SK-N-SH treated with all-trans-retinoic acid at 6 μM for 48 hours (cell line): ENCODE results near the gene EXOSC9.

ENCODE experiments used
- ATAC-seq: fragments of 200-7000 bp; cut with Tn5 transposase; 3 replicates; pipeline ENCODE4 v1.9.1; 2020; ENCODE audit warnings: mild to moderate bottlenecking, moderate library complexity
- ARNTL ChIP-seq: fragments of 450-650 bp; formaldehyde crosslinking; IDR thresholded peaks from 2 replicates; pipeline ENCODE4 v1.5.0; 2020; ENCODE audit warnings: low read depth, mild to moderate bottlenecking, moderate library complexity, borderline replicate concordance
- BACH2 ChIP-seq: fragments of 250-450 bp; sonication (Bioruptor Pico); IDR thresholded peaks from 2 replicates; pipeline ENCODE4 v1.9.0; 2021; ENCODE audit warnings: mild to moderate bottlenecking, borderline replicate concordance
- CSDC2 ChIP-seq: fragments of 250-450 bp; sonication (Bioruptor Pico); IDR thresholded peaks from 2 replicates; pipeline ENCODE4 v1.5.0; 2020; ENCODE audit warnings: mild to moderate bottlenecking, moderate library complexity
- ESRRG ChIP-seq: fragments of 250-450 bp; sonication (Bioruptor Pico); IDR thresholded peaks from 2 replicates; pipeline ENCODE4 v1.6.1; 2021; ENCODE audit warnings: mild to moderate bottlenecking
- ISL1 ChIP-seq: fragments of 250-450 bp; sonication (Bioruptor Pico); IDR thresholded peaks from 2 replicates; pipeline ENCODE4 v2.1.2; 2022; ENCODE audit warnings: mild to moderate bottlenecking, moderate library complexity
- OSR1 ChIP-seq: fragments of 250-450 bp; sonication (Bioruptor Pico); IDR thresholded peaks from 2 replicates; pipeline ENCODE4 v1.8.0; 2022; ENCODE audit warnings: moderate library complexity, mild to moderate bottlenecking, inconsistent platforms
- PPARA ChIP-seq: fragments of 250-450 bp; sonication (Bioruptor Pico); IDR thresholded peaks from 2 replicates; pipeline ENCODE4 v1.5.0; 2020; ENCODE audit warnings: mild to moderate bottlenecking, borderline replicate concordance
- RARB ChIP-seq: fragments of 250-450 bp; sonication (Bioruptor Pico); IDR thresholded peaks from 2 replicates; pipeline ENCODE4 v1.8.0; 2021; ENCODE audit warnings: mild to moderate bottlenecking, moderate library complexity
- SNAI2 ChIP-seq: fragments of 250-450 bp; sonication (Bioruptor Pico); IDR thresholded peaks from 2 replicates; pipeline ENCODE4 v1.5.0; 2020; ENCODE audit warnings: mild to moderate bottlenecking, moderate library complexity
- TCF4 ChIP-seq: fragments of 250-450 bp; sonication (Bioruptor Pico); IDR thresholded peaks from 2 replicates; pipeline ENCODE4 v1.8.0; 2021; ENCODE audit warnings: mild to moderate bottlenecking, moderate library complexity, borderline replicate concordance
- TOX ChIP-seq: fragments of 250-450 bp; sonication (Bioruptor Pico); IDR thresholded peaks from 2 replicates; pipeline ENCODE4 v1.8.0; 2021; ENCODE audit warnings: mild to moderate bottlenecking, moderate library complexity, borderline replicate concordance
- ZFP3 ChIP-seq: fragments of 250-450 bp; sonication (Bioruptor Pico); IDR thresholded peaks from 2 replicates; pipeline ENCODE4 v1.5.0; 2020; ENCODE audit warnings: mild to moderate bottlenecking, moderate library complexity
- ZFP30 ChIP-seq: fragments of 450-650 bp; formaldehyde crosslinking; IDR thresholded peaks from 2 replicates; pipeline ENCODE4 v1.5.0; 2022; ENCODE audit warnings: mild to moderate bottlenecking, moderate library complexity
- ZNF565 ChIP-seq: fragments of 450-650 bp; formaldehyde crosslinking; conservative IDR thresholded peaks from 2 replicates; pipeline ENCODE4 v1.5.0; 2020; ENCODE audit warnings: low read depth, mild to moderate bottlenecking, moderate library complexity
- ZNF70 ChIP-seq: fragments of 450-650 bp; formaldehyde crosslinking; IDR thresholded peaks from 2 replicates; pipeline ENCODE4 v1.5.0; 2020; ENCODE audit warnings: mild to moderate bottlenecking, moderate library complexity
- ZNF8 ChIP-seq: fragments of 450-650 bp; formaldehyde crosslinking; IDR thresholded peaks from 2 replicates; pipeline ENCODE4 v1.5.0; 2020; ENCODE audit warnings: mild to moderate bottlenecking, moderate library complexity
- TF ChIP-seq, protein P1 (sequence below): fragments of 250-450 bp; sonication (Bioruptor Pico); IDR thresholded peaks from 2 replicates; pipeline ENCODE4 v1.5.1; 2021; ENCODE audit warnings: mild to moderate bottlenecking, moderate library complexity
- TF ChIP-seq, protein P2 (sequence below): fragments of 250-450 bp; sonication (Bioruptor Pico); IDR thresholded peaks from 2 replicates; pipeline ENCODE4 v1.5.0; 2020; ENCODE audit warnings: mild to moderate bottlenecking, moderate library complexity
- TF ChIP-seq, protein P3 (sequence below): fragments of 250-450 bp; sonication (Bioruptor Pico); IDR thresholded peaks from 2 replicates; pipeline ENCODE4 v1.8.0; 2020; ENCODE audit warnings: mild to moderate bottlenecking, moderate library complexity, borderline replicate concordance
- TF ChIP-seq, protein P4 (sequence below): fragments of 250-450 bp; sonication (Bioruptor Pico); IDR thresholded peaks from 2 replicates; pipeline ENCODE4 v1.5.1; 2020; ENCODE audit warnings: low read depth, mild to moderate bottlenecking, moderate library complexity
- TF ChIP-seq, protein P5 (sequence below): fragments of 250-450 bp; sonication (Bioruptor Pico); IDR thresholded peaks from 2 replicates; pipeline ENCODE4 v1.8.0; 2021; ENCODE audit warnings: low read depth, mild to moderate bottlenecking, moderate library complexity, borderline replicate concordance

Gene EXOSC9

DNA sequence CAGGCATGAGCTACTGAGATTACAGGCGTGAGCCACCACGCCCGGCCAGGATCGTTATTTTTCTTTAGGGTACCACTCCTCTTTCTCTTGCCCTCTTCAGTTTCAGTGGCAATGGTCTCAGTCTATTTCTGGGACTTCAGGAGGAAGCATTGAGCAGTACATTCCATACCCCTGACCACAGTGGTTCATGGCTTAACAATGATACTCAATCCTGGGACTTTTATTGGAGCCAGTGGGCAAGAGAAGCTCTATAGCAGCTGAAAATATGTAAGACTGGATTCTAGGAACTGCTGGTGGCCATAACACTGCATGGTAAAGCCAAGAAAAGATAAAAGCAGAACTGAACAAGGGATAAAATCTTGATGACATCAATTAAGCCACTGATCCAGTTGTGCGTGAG is 28.4 kb downstream of the EXOSC9 start (continued):
- TF ChIP-seq, protein P1, sequence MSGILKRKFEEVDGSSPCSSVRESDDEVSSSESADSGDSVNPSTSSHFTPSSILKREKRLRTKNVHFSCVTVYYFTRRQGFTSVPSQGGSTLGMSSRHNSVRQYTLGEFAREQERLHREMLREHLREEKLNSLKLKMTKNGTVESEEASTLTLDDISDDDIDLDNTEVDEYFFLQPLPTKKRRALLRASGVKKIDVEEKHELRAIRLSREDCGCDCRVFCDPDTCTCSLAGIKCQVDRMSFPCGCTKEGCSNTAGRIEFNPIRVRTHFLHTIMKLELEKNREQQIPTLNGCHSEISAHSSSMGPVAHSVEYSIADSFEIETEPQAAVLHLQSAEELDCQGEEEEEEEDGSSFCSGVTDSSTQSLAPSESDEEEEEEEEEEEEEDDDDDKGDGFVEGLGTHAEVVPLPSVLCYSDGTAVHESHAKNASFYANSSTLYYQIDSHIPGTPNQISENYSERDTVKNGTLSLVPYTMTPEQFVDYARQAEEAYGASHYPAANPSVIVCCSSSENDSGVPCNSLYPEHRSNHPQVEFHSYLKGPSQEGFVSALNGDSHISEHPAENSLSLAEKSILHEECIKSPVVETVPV, result no peak
- no peak for TF ChIP-seq BACH2 (CRISPR knock-in tag)
- TF ChIP-seq ESRRG (CRISPR knock-in tag), result no peak

DNA sequence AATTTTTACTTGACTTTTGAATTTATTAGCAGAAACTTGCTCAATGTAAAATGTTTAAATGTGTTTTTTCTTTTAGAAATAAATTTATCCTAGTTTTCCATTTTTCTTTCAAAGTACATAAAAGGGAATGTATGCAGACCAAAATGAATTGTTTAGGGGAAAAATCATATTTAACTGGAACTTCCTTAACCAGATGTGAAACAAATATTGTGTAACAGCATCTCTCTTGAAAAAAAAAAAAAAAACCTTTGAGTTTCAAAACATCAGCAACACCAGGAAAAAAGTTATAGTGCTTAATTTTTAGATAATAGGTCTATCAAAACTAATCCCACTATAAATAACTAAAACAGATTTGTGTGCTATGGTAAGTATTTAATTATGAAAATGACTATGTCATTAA is 37.0 kb downstream of the EXOSC9 start:
- no peak for TF ChIP-seq ARNTL
- TF ChIP-seq, protein P2, sequence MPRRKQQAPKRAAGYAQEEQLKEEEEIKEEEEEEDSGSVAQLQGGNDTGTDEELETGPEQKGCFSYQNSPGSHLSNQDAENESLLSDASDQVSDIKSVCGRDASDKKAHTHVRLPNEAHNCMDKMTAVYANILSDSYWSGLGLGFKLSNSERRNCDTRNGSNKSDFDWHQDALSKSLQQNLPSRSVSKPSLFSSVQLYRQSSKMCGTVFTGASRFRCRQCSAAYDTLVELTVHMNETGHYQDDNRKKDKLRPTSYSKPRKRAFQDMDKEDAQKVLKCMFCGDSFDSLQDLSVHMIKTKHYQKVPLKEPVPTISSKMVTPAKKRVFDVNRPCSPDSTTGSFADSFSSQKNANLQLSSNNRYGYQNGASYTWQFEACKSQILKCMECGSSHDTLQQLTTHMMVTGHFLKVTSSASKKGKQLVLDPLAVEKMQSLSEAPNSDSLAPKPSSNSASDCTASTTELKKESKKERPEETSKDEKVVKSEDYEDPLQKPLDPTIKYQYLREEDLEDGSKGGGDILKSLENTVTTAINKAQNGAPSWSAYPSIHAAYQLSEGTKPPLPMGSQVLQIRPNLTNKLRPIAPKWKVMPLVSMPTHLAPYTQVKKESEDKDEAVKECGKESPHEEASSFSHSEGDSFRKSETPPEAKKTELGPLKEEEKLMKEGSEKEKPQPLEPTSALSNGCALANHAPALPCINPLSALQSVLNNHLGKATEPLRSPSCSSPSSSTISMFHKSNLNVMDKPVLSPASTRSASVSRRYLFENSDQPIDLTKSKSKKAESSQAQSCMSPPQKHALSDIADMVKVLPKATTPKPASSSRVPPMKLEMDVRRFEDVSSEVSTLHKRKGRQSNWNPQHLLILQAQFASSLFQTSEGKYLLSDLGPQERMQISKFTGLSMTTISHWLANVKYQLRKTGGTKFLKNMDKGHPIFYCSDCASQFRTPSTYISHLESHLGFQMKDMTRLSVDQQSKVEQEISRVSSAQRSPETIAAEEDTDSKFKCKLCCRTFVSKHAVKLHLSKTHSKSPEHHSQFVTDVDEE (CRISPR knock-in tag), result no peak
- TF ChIP-seq ZNF565 (CRISPR knock-in tag), result no peak
- no peak for TF ChIP-seq ZNF8
- TF ChIP-seq RARB, result no peak
- no peak for TF ChIP-seq SNAI2
- TF ChIP-seq ISL1 (CRISPR knock-in tag), result no peak
- TF ChIP-seq CSDC2, result no peak
- ATAC-seq, result no peak

DNA sequence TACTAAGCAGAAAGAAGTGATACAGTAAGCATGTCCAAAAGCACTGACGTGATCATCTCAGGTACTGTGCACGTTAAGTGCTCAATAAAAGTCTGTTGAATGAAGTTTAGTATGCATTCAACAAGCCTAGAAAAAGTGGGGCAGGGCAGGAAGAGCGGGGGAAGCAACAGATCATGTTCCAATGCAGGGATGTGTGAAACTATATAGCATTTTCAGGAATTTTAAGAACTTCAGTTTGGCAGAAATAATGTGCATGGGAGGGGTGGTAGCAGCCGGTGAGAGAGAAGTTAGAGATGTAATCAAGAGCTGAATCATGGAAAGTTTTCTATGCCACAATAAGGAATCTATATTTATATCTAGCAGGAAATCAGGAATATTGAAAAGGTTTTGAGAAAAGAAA is 41.7 kb downstream of the EXOSC9 start:
- peak; percentile 67 for ATAC-seq
- TF ChIP-seq, protein P3, sequence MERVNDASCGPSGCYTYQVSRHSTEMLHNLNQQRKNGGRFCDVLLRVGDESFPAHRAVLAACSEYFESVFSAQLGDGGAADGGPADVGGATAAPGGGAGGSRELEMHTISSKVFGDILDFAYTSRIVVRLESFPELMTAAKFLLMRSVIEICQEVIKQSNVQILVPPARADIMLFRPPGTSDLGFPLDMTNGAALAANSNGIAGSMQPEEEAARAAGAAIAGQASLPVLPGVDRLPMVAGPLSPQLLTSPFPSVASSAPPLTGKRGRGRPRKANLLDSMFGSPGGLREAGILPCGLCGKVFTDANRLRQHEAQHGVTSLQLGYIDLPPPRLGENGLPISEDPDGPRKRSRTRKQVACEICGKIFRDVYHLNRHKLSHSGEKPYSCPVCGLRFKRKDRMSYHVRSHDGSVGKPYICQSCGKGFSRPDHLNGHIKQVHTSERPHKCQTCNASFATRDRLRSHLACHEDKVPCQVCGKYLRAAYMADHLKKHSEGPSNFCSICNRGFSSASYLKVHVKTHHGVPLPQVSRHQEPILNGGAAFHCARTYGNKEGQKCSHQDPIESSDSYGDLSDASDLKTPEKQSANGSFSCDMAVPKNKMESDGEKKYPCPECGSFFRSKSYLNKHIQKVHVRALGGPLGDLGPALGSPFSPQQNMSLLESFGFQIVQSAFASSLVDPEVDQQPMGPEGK (CRISPR knock-in tag), result no peak
- no peak for TF ChIP-seq RARB
- TF ChIP-seq, protein P4, sequence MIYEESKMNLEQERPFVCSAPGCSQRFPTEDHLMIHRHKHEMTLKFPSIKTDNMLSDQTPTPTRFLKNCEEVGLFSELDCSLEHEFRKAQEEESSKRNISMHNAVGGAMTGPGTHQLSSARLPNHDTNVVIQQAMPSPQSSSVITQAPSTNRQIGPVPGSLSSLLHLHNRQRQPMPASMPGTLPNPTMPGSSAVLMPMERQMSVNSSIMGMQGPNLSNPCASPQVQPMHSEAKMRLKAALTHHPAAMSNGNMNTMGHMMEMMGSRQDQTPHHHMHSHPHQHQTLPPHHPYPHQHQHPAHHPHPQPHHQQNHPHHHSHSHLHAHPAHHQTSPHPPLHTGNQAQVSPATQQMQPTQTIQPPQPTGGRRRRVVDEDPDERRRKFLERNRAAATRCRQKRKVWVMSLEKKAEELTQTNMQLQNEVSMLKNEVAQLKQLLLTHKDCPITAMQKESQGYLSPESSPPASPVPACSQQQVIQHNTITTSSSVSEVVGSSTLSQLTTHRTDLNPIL (CRISPR knock-in tag), result no peak
- TF ChIP-seq ZNF565 (CRISPR knock-in tag), result no peak
- TF ChIP-seq TCF4 (CRISPR knock-in tag), result no peak
- TF ChIP-seq ZNF8, result no peak

DNA sequence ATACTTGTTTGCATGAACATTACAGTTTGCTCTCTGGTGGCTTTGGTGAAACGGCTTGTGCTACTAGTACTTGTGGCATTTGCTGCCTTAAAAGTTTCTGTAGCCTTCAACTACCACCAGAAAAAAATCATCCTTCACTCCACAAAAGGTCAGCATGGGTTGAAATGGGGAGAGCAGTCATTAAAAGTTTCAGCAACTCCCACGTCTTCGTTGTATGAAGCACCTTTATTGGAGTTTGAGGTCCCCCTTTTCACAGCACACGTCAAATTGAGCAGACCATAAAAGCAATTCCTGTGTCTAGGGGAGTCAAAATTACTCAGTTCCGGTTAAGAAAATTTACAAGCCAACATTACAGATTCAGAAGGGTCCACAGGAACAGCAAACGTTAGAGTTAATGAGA is 45.5 kb downstream of the EXOSC9 start:
- ATAC-seq, result no peak
- TF ChIP-seq ISL1 (CRISPR knock-in tag) (no peak), ESRRG (CRISPR knock-in tag) (no peak), TCF4 (CRISPR knock-in tag) (no peak), ZNF70 (CRISPR knock-in tag) (no peak), ARNTL (no peak), OSR1 (CRISPR knock-in tag) (no peak), RARB (no peak), ZFP3 (no peak), ZFP30 (CRISPR knock-in tag) (no peak), ZNF565 (CRISPR knock-in tag) (no peak), CSDC2 (no peak), BACH2 (CRISPR knock-in tag) (no peak), TOX (CRISPR knock-in tag) (no peak), PPARA (CRISPR knock-in tag) (no peak)
- TF ChIP-seq, protein P1, result no peak
- TF ChIP-seq, protein P3 (CRISPR knock-in tag), result no peak
- TF ChIP-seq, protein P5, sequence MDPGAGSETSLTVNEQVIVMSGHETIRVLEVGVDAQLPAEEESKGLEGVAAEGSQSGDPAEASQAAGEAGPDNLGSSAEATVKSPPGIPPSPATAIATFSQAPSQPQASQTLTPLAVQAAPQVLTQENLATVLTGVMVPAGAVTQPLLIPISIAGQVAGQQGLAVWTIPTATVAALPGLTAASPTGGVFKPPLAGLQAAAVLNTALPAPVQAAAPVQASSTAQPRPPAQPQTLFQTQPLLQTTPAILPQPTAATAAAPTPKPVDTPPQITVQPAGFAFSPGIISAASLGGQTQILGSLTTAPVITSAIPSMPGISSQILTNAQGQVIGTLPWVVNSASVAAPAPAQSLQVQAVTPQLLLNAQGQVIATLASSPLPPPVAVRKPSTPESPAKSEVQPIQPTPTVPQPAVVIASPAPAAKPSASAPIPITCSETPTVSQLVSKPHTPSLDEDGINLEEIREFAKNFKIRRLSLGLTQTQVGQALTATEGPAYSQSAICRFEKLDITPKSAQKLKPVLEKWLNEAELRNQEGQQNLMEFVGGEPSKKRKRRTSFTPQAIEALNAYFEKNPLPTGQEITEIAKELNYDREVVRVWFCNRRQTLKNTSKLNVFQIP (CRISPR knock-in tag), result no peak
- TF ChIP-seq, protein P4 (CRISPR knock-in tag), result no peak
